ENCODE data around the gene MBLAC2. TPM values are rescaled to one million over a fixed set of nuclear protein-coding genes. Genes with fewer than 3 reads are reported as not detected.

The MBLAC2 gene
- total RNA-seq = 1 to 10 TPM; 3.9 to 4.9 TPM

DNA sequence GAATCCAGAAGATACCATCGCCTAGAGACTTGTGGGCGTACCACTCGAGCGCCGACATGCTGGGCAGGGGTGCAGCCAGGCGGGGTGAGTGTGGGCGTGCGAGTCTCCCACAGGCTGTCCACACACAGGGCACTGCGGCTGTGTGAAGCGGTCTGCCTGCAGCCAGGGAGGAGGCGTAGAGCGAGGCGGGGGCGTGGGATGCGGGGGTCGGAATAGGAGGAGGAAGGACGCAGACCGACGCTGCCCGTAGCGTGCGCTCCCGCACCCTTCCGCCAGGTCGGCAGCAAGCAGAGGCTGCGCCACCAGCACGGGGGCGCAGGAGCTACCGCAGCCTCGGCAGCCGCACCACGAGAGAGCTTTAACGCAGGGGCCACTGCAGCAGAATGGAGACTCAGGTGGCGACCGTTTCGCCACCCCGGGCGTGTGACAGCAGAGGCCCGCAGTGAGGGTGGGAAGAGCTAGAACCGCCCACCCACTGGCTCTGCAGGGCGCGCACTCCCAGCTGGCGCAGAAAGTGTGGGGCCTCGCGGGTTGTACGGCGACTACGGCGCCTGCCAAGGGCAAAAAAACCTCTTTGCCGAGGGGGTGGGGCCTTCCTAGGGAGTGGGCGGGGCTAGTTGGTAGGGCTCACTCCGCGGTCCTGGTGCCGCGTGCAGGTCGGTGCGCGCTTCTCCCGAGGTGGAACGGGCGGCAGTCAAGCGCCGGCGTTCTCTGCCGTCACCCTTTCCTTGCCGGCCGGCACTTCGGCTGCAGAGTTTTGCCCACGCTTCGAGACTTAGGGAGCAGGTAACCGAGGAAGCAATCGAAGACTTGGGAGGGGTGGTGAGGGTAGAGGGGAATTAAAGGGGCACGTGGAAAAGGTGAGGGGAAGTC lies at the start of gene MBLAC2, which contains the start of gene POLR3G:
Gene MBLAC2 (minus strand): TSS at position 537 of the 873 bp plus-strand sequence. CDS start 479 bp downstream, at position 58.
Gene POLR3G (plus strand): TSS at position 630 of the 873 bp plus-strand sequence. CDS start 10,704 bp downstream, outside the sequence.
- Mint-ChIP-seq H3K9me3 (no peaks in the 10 kb centered on the region), H3K36me3 (ENCODE audit: low read depth) (peaks cover 5% of the 10 kb centered on the region), H3K27ac (peak within 1 kb of the TSS; percentile 89), H3K4me1 (peaks cover 27% of the 10 kb centered on the region), H3K4me3 (peak within 1 kb of the TSS; percentile 89), H3K27me3 (no peaks in the 10 kb centered on the region)
- DNase-seq = peak; percentile 94
- POLR2A ChIA-PET = interaction anchor here (0.8 to 4.5 kb wide), 8 partner anchors 9 to 909 kb away, joined by 3 to 55 read pairs (median 6); partner anchors contain the start of genes ARRDC3, CETN3 and LYSMD3
- CTCF ChIA-PET = interaction anchor here (0.9 to 3.0 kb wide), 9 partner anchors 9 to 64 kb away, joined by 3 to 16 read pairs (median 4); partner anchors contain the start of genes CETN3 and LYSMD3

DNA sequence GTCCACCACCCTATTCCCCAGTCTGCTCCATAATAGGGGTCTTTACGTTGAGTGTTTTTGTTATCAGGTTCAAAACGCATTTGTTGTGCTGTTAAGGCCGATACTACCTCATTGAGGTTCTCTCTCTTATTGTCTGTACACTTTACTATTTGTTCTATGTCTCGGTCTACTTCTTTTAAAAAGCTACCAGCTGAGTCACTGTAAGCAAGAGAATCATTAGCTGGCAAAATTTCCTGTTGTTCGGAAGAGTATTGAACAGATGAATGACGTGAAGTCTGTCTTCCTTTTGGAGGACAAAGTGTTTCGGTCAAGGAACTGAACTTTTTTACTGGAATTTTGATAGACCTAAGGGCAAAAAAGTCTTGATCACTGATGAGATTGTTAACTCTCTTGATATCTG lies 44.5 kb upstream of the MBLAC2 start:
- ChIA-PET CTCF (no interaction called here), POLR2A (no interaction called here)
- no peak overlapping the region for H3K27ac Mint-ChIP-seq
- H3K36me3 Mint-ChIP-seq (ENCODE audit: low read depth) = peaks cover 51% of the 10 kb centered on the region
- H3K4me3 Mint-ChIP-seq = no peak overlapping the region
- H3K9me3 Mint-ChIP-seq = no peaks in the 10 kb centered on the region
- H3K4me1 Mint-ChIP-seq = peaks cover 8% of the 10 kb centered on the region
- no peak for DNase-seq
- H3K27me3 Mint-ChIP-seq = no peaks in the 10 kb centered on the region

DNA sequence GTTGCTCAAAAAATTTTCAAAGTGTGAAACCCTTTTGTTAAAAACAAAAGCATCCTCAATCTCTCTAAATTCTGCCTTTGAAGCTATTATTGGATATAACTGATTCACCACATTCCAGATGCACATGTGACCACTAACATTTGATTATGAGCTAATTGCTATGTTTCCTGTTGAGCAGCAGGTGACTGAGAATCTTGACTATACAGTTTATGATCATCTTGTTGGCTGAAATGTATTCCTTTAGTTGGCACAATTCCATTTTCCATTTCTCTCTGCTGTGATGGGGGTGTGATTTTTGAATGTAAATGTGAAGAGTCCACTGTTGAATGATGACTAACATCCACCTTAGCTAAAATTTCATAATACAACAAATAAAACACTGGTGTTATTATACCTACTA lies 44.1 kb upstream of the MBLAC2 start:
- peaks cover 47% of the 10 kb centered on the region for H3K36me3 Mint-ChIP-seq (ENCODE audit: low read depth)
- H3K4me1 Mint-ChIP-seq = peaks cover 8% of the 10 kb centered on the region
- CTCF ChIA-PET = no interaction called here

DNA sequence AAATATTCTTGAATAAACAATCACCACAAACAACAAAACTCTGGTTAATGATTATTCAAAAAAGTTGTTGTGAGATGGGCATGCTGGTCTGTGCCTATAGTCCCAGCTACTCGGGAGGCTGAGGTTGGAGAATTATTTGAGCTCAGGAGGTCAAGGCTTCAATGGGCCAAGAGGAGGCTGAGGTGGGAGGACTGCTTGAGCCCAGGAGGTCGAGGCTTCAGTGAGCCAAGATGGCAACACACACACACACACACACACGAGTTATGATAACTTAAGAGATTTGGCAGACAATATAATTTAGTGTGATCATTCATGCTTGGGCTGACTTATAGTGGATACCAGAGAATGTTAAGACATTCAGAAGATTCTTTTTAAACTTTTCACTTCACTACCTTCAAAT lies 39.9 kb upstream of the MBLAC2 start:
- CTCF ChIA-PET = no interaction called here

More for the DNA sequence above, 44.1 kb upstream of the MBLAC2 start:
- no peaks in the 10 kb centered on the region for H3K27me3 Mint-ChIP-seq
- no peak overlapping the region for H3K4me3 Mint-ChIP-seq
- POLR2A ChIA-PET = no interaction called here
- H3K27ac Mint-ChIP-seq = no peak overlapping the region
- no peaks in the 10 kb centered on the region for H3K9me3 Mint-ChIP-seq
- DNase-seq = no peak

DNA sequence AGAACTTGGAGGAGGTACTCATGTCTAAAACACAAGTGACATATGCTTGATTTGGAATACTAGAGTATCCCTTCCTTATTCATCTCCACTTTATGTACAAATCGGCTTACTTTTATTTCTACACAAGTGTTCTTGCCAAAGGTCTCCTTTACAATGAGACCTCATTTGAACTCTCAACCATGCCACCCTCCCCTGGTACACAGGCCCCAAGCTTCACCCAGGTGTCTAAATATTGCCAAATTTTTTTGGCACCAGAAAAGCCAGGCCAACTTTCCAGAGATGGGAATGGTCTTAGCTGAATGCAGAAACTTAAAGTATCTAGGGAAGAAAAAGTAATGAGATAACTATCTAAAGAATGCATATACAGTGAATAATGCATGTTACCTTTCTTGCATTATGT lies 35.9 kb upstream of the MBLAC2 start:
- CTCF ChIA-PET = no interaction called here
- H3K9me3 Mint-ChIP-seq = no peaks in the 10 kb centered on the region
- POLR2A ChIA-PET = no interaction called here

More for the DNA sequence above, 39.9 kb upstream of the MBLAC2 start:
- Mint-ChIP-seq H3K4me3 (no peak overlapping the region), H3K36me3 (ENCODE audit: low read depth) (peaks cover 16% of the 10 kb centered on the region), H3K9me3 (no peaks in the 10 kb centered on the region), H3K4me1 (peaks cover 8% of the 10 kb centered on the region), H3K27ac (no peak overlapping the region), H3K27me3 (no peaks in the 10 kb centered on the region)
- no peak for DNase-seq
- POLR2A ChIA-PET = no interaction called here

DNA sequence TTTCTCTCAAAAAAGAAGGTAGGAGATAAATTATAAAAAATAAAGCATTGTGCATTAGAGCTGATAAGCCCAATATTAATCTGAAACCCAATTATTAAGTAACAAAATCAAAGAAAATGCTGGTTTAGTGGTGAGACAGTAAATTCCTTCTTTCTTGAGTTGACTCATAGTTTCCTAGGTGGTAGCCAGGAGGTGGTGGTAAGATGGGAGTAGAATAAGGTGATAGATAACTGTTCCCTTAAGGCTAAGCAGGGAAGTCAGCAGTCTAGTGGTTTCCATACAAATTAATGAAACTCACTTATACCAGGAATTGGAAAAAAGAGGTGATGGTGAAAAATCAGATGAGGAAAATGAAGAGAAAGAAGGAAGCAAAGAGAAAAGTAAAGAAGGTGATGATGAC lies 31.6 kb upstream of the MBLAC2 start:
- POLR2A ChIA-PET = no interaction called here
- no peaks in the 10 kb centered on the region for H3K36me3 Mint-ChIP-seq (ENCODE audit: low read depth)
- CTCF ChIA-PET = no interaction called here

More for the DNA sequence above, 35.9 kb upstream of the MBLAC2 start:
- Mint-ChIP-seq H3K36me3 (ENCODE audit: low read depth) (peaks cover 5% of the 10 kb centered on the region), H3K4me3 (no peak overlapping the region), H3K27me3 (no peaks in the 10 kb centered on the region), H3K4me1 (peaks cover 8% of the 10 kb centered on the region), H3K27ac (no peak overlapping the region)
- no peak for DNase-seq

DNA sequence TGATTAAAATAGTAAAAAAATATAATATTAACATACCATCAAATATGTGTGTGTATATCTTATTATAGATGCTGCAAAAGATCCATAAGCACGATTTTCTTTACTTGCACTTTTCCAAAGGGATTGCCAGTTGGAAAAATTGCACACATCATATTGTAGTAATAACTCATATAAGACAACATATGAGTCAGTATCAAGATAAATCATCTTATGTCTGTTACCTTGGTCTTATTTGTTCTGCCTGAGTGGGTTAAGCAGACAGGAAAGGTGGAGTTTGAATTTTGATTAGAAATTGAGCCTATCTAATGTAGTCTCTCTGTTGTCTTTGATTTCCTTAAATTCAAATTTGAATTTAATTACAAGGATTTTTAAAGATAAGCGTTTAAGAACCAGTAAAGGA lies 30.2 kb upstream of the MBLAC2 start:
- DNase-seq = no peak
- CTCF ChIA-PET = no interaction called here
- H3K9me3 Mint-ChIP-seq = no peaks in the 10 kb centered on the region
- H3K4me1 Mint-ChIP-seq = peaks cover 8% of the 10 kb centered on the region
- no peak overlapping the region for H3K4me3 Mint-ChIP-seq
- POLR2A ChIA-PET = no interaction called here
- no peaks in the 10 kb centered on the region for H3K27me3 Mint-ChIP-seq
- H3K36me3 Mint-ChIP-seq (ENCODE audit: low read depth) = no peaks in the 10 kb centered on the region
- no peak overlapping the region for H3K27ac Mint-ChIP-seq

More for the DNA sequence above, 31.6 kb upstream of the MBLAC2 start:
- Mint-ChIP-seq H3K4me3 (no peak overlapping the region), H3K9me3 (no peaks in the 10 kb centered on the region), H3K27me3 (no peaks in the 10 kb centered on the region), H3K4me1 (peaks cover 8% of the 10 kb centered on the region), H3K27ac (no peak overlapping the region)
- DNase-seq = no peak

DNA sequence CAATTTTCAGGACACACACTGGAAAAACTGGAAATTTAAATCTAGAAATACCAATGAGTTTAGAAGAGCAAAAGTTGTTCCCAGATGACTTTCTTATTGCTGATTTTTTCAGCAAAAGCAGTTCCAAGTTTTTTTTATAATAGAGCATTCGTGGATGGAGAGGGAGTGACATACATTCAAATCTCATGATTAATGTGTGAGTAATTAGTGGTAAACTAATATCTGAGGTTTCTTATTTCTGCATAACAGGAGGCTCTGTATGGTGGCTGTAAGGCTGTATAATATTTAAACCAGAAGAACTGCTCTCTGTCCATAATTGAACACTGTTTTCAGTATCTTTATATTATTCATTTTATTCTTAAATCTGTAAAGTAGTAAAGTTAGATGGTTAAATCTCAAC lies 29.0 kb upstream of the MBLAC2 start:
- H3K9me3 Mint-ChIP-seq = no peaks in the 10 kb centered on the region
- CTCF ChIA-PET = no interaction called here
- H3K4me1 Mint-ChIP-seq = peaks cover 8% of the 10 kb centered on the region
- no peaks in the 10 kb centered on the region for H3K27me3 Mint-ChIP-seq
- H3K36me3 Mint-ChIP-seq (ENCODE audit: low read depth) = no peaks in the 10 kb centered on the region
- POLR2A ChIA-PET = no interaction called here
- H3K4me3 Mint-ChIP-seq = no peak overlapping the region
- no peak overlapping the region for H3K27ac Mint-ChIP-seq
- no peak for DNase-seq

DNA sequence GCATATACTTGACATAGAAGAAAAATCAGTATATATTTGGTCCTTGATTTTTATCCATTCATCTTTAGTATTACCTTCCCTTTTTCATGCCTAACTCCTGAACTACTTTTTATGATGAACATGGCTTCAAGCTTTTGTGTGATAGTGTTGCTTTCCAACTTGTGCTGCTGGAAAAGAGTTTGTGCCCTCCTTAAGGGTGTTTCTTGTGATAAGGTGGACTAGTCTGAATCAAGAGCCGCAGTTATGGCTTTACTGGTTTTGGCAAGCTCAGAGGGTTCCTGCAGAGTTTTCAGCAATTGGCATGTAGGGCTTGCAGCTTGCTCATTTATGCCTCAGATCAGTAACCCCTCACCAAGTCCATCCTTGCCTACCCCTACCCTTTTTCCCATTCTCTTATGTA lies 20.6 kb upstream of the MBLAC2 start:
- no peaks in the 10 kb centered on the region for H3K27me3 Mint-ChIP-seq
- ChIA-PET POLR2A (no interaction called here), CTCF (no interaction called here)
- peaks cover 4% of the 10 kb centered on the region for H3K36me3 Mint-ChIP-seq (ENCODE audit: low read depth)
- no peaks in the 10 kb centered on the region for H3K4me1 Mint-ChIP-seq
- H3K4me3 Mint-ChIP-seq = no peak overlapping the region
- no peak overlapping the region for H3K27ac Mint-ChIP-seq
- DNase-seq = no peak
- no peaks in the 10 kb centered on the region for H3K9me3 Mint-ChIP-seq

DNA sequence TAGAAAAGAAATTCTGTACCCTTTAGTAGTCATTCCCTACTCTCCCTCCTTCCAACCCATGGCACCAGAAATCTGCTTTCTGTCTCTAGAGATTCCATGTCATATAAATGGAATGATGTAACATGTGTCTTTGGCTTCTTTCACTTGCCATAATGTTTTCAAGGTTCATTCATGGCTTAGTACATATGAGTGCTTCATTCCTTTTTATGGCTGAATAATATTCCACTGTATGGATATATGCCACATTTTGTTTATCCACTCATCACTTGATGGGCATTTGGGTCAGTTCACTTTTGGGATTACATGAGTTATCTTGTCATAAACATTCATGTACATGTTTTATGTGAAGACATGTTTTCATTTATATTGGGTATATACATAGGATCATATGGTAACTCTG lies 19.5 kb upstream of the MBLAC2 start:
- POLR2A ChIA-PET = no interaction called here
- Mint-ChIP-seq H3K27ac (no peak overlapping the region), H3K36me3 (ENCODE audit: low read depth) (peaks cover 4% of the 10 kb centered on the region), H3K4me3 (no peak overlapping the region), H3K9me3 (no peaks in the 10 kb centered on the region), H3K27me3 (no peaks in the 10 kb centered on the region), H3K4me1 (no peaks in the 10 kb centered on the region)
- DNase-seq = no peak
- CTCF ChIA-PET = no interaction called here

DNA sequence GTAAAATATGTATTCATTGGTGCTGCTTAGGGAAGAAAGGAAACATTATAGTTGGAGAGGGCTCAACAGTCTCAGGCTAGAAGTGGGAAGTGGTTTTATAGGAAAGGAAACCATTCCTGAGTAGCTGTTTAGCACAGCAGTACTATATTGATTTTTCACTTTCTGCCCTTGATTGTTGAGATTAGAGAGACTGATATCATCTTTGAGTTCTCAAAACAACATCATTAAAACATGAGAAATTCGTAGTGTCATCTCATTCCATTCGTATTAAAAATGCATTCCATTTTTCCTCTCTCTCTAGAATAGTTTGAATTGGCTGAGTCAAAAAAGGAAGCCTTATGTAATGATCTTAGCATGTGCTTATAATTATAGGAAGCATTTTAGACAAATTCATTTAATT lies 14.2 kb upstream of the MBLAC2 start:
- Mint-ChIP-seq H3K4me3 (no peak overlapping the region), H3K36me3 (ENCODE audit: low read depth) (no peaks in the 10 kb centered on the region), H3K9me3 (no peaks in the 10 kb centered on the region), H3K4me1 (no peaks in the 10 kb centered on the region), H3K27me3 (no peaks in the 10 kb centered on the region), H3K27ac (no peak overlapping the region)
- ChIA-PET CTCF (no interaction called here), POLR2A (no interaction called here)
- DNase-seq = no peak

DNA sequence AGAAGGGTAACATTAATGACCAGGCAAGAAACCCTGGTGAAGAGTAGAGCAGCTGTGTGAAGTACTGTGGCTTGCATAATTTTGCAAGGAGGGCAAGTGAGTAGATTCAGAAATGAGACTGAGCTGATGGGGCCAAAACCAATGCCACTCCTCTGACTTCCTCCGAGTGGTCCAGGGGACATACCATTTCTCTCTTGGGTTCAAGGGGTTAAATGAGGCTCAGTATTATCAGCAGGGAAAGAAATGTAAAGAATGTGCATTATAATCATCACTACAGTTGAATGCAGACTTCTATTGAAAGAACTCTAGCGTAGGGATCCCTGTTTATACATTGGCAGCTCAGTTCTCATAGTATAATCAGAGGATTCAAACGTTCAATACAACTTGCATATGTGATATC lies 10.0 kb upstream of the MBLAC2 start:
- CTCF ChIA-PET = no interaction called here
- H3K9me3 Mint-ChIP-seq = no peaks in the 10 kb centered on the region
- DNase-seq = no peak
- H3K27me3 Mint-ChIP-seq = no peaks in the 10 kb centered on the region
- no peaks in the 10 kb centered on the region for H3K36me3 Mint-ChIP-seq (ENCODE audit: low read depth)
- no peak overlapping the region for H3K4me3 Mint-ChIP-seq
- peaks cover 3% of the 10 kb centered on the region for H3K4me1 Mint-ChIP-seq
- POLR2A ChIA-PET = no interaction called here
- no peak overlapping the region for H3K27ac Mint-ChIP-seq

DNA sequence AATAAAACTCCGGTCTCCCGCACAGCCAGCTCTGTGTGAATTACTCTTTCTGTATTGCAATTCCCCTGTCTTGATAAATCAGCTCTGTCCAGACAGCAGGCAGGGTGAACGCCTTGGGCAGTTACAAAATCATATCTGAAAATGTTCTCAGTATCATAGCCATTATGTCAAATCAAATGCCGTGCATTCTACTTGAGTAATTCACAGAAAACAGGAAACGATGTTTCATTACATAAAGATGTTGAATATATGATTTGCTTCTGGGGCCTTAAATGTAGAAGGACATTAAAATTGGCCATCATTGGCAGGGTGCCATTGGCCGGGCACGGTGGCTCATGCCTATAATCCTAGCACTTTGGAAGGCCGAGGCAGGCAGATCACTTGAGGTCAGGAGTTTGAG lies 8.6 kb upstream of the MBLAC2 start:
- no peak overlapping the region for H3K27ac Mint-ChIP-seq
- H3K4me1 Mint-ChIP-seq = peaks cover 3% of the 10 kb centered on the region
- no peaks in the 10 kb centered on the region for H3K27me3 Mint-ChIP-seq
- no peaks in the 10 kb centered on the region for H3K9me3 Mint-ChIP-seq
- POLR2A ChIA-PET = no interaction called here
- DNase-seq = no peak
- H3K4me3 Mint-ChIP-seq = no peak overlapping the region
- H3K36me3 Mint-ChIP-seq (ENCODE audit: low read depth) = no peaks in the 10 kb centered on the region
- CTCF ChIA-PET = no interaction called here

DNA sequence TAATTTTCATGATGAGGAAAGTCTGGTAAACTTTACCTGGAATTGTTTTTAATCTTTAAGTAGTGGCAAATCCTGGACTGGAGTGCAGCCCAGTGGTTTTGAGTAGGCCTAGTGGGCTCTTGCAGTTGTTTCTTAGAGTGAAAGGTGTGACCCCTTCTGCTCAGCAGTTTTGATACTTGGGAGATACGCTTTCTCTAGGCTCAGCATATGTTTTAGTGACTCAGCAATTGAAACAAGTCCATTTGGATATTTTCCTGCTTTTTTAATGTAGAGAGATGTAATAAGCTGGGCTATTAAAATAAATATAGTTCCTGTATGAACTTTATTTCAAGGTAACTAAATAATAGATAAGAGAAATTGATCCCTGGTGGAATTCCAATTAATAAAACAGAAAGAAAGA lies 6.1 kb upstream of the MBLAC2 start:
- H3K27ac Mint-ChIP-seq = no peak overlapping the region
- CTCF ChIA-PET = no interaction called here
- H3K4me1 Mint-ChIP-seq = peaks cover 9% of the 10 kb centered on the region
- H3K4me3 Mint-ChIP-seq = no peak overlapping the region
- H3K9me3 Mint-ChIP-seq = no peaks in the 10 kb centered on the region
- H3K36me3 Mint-ChIP-seq (ENCODE audit: low read depth) = no peaks in the 10 kb centered on the region
- POLR2A ChIA-PET = no interaction called here
- DNase-seq = no peak
- no peaks in the 10 kb centered on the region for H3K27me3 Mint-ChIP-seq
